ENCODE data around the gene UTRN. TPM values are rescaled to one million over a fixed set of nuclear protein-coding genes. Genes with fewer than 3 reads are reported as not detected.

The UTRN gene
- total RNA-seq = 687 and 831 TPM in 2 replicates

DNA sequence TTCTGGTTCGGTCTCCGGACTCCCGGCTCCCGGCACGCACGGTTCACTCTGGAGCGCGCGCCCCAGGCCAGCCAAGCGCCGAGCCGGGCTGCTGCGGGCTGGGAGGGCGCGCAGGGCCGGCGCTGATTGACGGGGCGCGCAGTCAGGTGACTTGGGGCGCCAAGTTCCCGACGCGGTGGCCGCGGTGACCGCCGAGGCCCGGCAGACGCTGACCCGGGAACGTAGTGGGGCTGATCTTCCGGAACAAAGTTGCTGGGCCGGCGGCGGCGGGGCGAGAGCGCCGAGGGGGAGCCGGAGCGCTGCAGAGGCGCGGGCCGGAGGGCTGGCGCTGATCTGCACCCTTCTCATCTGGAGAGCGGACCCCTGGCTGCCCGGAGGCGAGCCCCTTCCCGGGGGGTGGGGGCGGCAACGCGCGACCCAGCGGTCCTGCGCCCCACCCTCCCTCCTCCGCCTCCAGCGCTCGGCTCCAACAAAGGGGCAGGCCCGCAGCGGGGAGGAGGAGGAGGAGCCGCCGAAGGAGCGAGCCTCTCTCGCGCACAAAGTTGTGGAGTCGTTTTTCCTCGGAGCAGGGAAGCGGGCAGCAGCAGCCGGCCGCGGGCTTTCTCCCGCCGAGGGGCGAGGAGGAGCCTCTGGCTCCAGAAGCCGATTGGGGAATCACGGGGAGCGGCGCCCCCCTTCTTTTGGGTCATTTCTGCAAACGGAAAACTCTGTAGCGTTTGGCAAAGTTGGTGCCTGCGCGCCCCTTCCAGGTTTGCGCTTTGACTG lies at the start of gene UTRN:
TSS of gene UTRN (plus strand) at position 553 of the 765 bp plus-strand sequence. CDS start 6,494 bp downstream, outside the sequence.

Other genes starting within 250 kb of the UTRN start
- gene SF3B5, start 189.8 kb upstream of the UTRN start, total RNA-seq = 68.0 and 82.0 TPM in 2 replicates
- gene STX11, start 134.8 kb upstream of the UTRN start, total RNA-seq = 13.1 and 26.8 TPM in 2 replicates